Measurements from ENCODE around the gene C14orf119.
"Not testable (repeated sequence)": the region's sequence is repeated elsewhere in the genome, so short reads cannot be mapped to it uniquely, and the experiment has no call there.

GRCh38 chr14:23108169-23108568 is 12.9 kb downstream of the C14orf119 start:
- TF ChIP-seq POLR2AphosphoS5 (IDR thresholded peaks at IDR 0.05; ENCODE audit: low read depth); GABPA (IDR thresholded peaks at IDR 0.05; ENCODE audit: low read depth); CTCF (IDR thresholded peaks at IDR 0.05; ENCODE audit: insufficient read depth, low read length): not testable (repeated sequence)
